Neural progenitor cell (in vitro differentiated cells): ENCODE measurements around the gene SCMH1.

Source experiments
- EZH2 ChIP-seq: fragments of 200-600 bp; sonication (generic); IDR thresholded peaks from 2 replicates; pipeline ENCODE4 v1.6.1; 2017; ENCODE audit warnings: antibody characterized with exemption, mild to moderate bottlenecking, moderate library complexity
- EZH2phosphoT487 ChIP-seq: fragments of 200-600 bp; sonication (generic); IDR thresholded peaks from 2 replicates; pipeline ENCODE4 v1.6.1; 2017; ENCODE audit warnings: antibody characterized with exemption
- TF ChIP-seq, protein P1 (sequence below): fragments of 200-600 bp; sonication (generic); IDR thresholded peaks from 2 replicates; pipeline ENCODE4 v1.5.1; 2017; ENCODE audit warnings: antibody characterized with exemption, mild to moderate bottlenecking

DNA sequence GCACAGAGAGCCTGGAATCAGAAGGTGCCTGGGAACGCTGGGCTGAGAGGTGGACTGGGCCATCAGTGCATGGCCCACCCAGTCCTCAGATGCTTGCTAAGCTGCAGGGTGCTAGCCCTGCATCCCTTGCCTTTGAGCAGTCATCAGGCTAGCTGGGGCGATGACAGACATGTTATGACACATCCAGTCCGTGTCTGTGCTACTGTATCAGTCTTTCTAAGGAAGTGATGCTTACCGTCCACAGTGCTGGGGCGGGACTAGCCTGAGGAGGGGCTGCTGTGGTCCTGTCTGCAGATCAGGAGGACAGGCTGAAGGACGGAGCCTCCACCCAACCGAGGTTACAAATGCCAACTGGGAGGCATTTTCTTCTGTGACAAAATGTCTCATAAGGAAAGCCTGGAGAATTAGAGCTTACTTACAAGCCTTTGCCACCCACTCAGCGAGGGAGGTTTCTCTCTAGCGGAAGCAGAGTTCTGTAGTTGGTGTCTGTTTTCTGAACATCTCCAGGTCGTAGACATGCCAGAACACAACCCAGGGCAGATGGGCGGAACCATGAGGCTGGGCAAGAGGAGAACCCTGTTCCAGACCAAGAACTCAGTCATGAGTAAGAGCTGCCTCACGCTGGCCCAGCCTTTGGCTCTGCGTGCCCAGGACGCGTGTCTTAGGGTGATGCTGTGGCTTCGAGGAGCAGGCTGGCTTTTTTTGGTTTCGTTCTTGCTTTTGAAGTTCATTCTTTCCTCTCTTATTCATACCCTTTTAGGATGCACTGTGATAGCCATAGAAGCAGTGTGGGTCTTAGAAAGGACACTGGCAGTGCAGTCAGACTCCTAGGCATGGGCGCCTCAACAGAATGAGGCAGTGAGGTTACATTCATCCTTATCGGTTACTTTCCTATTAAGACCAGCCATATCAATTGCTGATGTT lies 234.9 kb downstream of the SCMH1 start:
- TF ChIP-seq, protein P1, sequence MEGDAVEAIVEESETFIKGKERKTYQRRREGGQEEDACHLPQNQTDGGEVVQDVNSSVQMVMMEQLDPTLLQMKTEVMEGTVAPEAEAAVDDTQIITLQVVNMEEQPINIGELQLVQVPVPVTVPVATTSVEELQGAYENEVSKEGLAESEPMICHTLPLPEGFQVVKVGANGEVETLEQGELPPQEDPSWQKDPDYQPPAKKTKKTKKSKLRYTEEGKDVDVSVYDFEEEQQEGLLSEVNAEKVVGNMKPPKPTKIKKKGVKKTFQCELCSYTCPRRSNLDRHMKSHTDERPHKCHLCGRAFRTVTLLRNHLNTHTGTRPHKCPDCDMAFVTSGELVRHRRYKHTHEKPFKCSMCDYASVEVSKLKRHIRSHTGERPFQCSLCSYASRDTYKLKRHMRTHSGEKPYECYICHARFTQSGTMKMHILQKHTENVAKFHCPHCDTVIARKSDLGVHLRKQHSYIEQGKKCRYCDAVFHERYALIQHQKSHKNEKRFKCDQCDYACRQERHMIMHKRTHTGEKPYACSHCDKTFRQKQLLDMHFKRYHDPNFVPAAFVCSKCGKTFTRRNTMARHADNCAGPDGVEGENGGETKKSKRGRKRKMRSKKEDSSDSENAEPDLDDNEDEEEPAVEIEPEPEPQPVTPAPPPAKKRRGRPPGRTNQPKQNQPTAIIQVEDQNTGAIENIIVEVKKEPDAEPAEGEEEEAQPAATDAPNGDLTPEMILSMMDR = no peak
- TF ChIP-seq EZH2 = no peak
- no peak for TF ChIP-seq EZH2phosphoT487
